Astrocyte (in vitro differentiated cells and primary cell): ENCODE results near the gene ZMPSTE24. TPM values are rescaled to one million over a fixed set of nuclear protein-coding genes. Genes with fewer than 3 reads are reported as not detected.

Source experiments
- DNase-seq: peaks from one replicate; pipeline ENCODE4 v3.0.0-alpha.2; 2010; ENCODE audit warnings: low read depth
- FAIRE-seq: peaks from 2 replicates; lab custom pipeline; 2011; peaks lifted over from hg19 to GRCh38; lab: Jason Lieb, UNC
- H2AFZ ChIP-seq: 2 replicates; pipeline ENCODE4 v1.6.0; 2012; ENCODE audit warnings: low read depth, low read length, inconsistent platforms
- H3K27ac ChIP-seq: 2 replicates; pipeline ENCODE4 v1.5.1; 2011; ENCODE audit warnings: low read depth, low read length, inconsistent platforms
- H3K27me3 ChIP-seq: 2 replicates; pipeline ENCODE4 v1.6.0; 2011; ENCODE audit warnings: low read length, inconsistent platforms; ENCODE audit not compliant: insufficient read depth
- H3K36me3 ChIP-seq: 2 replicates; pipeline ENCODE4 v1.5.1; 2011; ENCODE audit warnings: low read length, inconsistent platforms; ENCODE audit not compliant: insufficient read depth
- H3K4me1 ChIP-seq: 2 replicates; pipeline ENCODE4 v1.5.1; 2011; ENCODE audit warnings: low read length, inconsistent platforms; ENCODE audit not compliant: insufficient read depth
- H3K4me2 ChIP-seq: 2 replicates; pipeline ENCODE4 v1.6.0; 2012; ENCODE audit warnings: low read length, inconsistent platforms
- H3K4me3 ChIP-seq: 2 replicates; pipeline ENCODE4 v1.5.1; 2011; ENCODE audit warnings: low read depth, mild to moderate bottlenecking, low read length, inconsistent platforms; ENCODE audit not compliant: insufficient read depth
- H3K79me2 ChIP-seq: 2 replicates; pipeline ENCODE4 v1.6.0; 2012; ENCODE audit warnings: mild to moderate bottlenecking, low read length, inconsistent platforms; ENCODE audit not compliant: insufficient read depth
- H3K9ac ChIP-seq: 2 replicates; pipeline ENCODE4 v1.6.0; 2012; ENCODE audit warnings: mild to moderate bottlenecking, low read length, inconsistent platforms
- H3K9me3 ChIP-seq: 2 replicates; pipeline ENCODE4 v1.5.1; 2012; ENCODE audit warnings: low read depth, mild to moderate bottlenecking, low read length, inconsistent platforms; ENCODE audit not compliant: insufficient read depth
- H4K20me1 ChIP-seq: 2 replicates; pipeline ENCODE4 v1.6.0; 2012; ENCODE audit warnings: low read length, inconsistent platforms; ENCODE audit not compliant: insufficient read depth
- H3K27ac Mint-ChIP-seq: one replicate; pipeline ENCODE4 v1.8.0; 2021; ENCODE audit warnings: mild to moderate bottlenecking, mixed read lengths; ENCODE audit not compliant: unreplicated experiment
- H3K27me3 Mint-ChIP-seq: one replicate; pipeline ENCODE4 v1.8.0; 2021; ENCODE audit warnings: low read depth, mixed read lengths; ENCODE audit not compliant: unreplicated experiment
- H3K36me3 Mint-ChIP-seq: one replicate; pipeline ENCODE4 v1.8.0; 2021; ENCODE audit warnings: low read depth, mixed read lengths; ENCODE audit not compliant: unreplicated experiment
- H3K4me1 Mint-ChIP-seq: one replicate; pipeline ENCODE4 v1.8.0; 2021; ENCODE audit warnings: low read depth, mixed read lengths; ENCODE audit not compliant: unreplicated experiment
- H3K4me3 Mint-ChIP-seq: one replicate; pipeline ENCODE4 v1.8.0; 2021; ENCODE audit warnings: mild to moderate bottlenecking, moderate library complexity, mixed read lengths; ENCODE audit not compliant: unreplicated experiment
- H3K9me3 Mint-ChIP-seq: one replicate; pipeline ENCODE4 v1.8.0; 2021; ENCODE audit warnings: mild to moderate bottlenecking, mixed read lengths; ENCODE audit not compliant: unreplicated experiment
- EZH2 ChIP-seq: IDR thresholded peaks from 2 replicates; pipeline ENCODE4 v1.6.1; 2012; ENCODE audit warnings: mild to moderate bottlenecking, low read length, inconsistent platforms; ENCODE audit not compliant: insufficient read depth
- total RNA-seq: library from RNA; stranded (reverse); gene quantifications from 2 replicates; pipeline ENCODE4 v1.2.1, GENCODE V29; 2021
- TF ChIP-seq, protein P1 (sequence below): IDR thresholded peaks from 2 replicates; pipeline ENCODE4 v1.5.1; 2011; ENCODE audit warnings: low read depth, mild to moderate bottlenecking, inconsistent platforms, low read length, moderate library complexity; ENCODE audit not compliant: insufficient read depth

The ZMPSTE24 gene
- total RNA-seq, 1 donor from 2014 or later = 62.4 TPM

DNA sequence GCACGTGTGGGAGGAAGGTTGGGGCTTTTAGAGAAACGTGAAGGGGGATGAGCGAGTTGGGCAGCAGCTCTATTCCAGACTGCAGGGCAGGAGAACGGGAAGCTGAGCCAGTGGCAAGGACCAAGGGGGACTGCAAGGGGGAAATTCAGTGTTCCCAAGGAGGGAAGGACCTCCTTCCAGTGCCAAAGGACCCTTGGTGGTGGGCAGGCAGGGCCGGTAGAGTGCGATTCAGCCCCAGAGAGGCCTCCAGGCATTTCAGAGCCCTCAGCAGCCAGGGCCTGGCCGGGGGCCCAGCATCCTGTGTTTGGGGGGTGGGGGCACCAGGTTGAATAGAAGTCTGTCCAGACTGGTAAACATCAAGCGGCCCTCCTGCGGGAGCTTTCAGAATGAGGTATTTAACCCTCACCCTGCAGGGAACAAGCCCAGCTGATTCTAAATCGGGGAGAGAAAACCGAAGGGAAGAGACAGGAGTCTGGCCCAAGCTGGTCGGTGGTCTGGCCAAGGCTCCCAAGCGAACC is 56.7 kb downstream of the ZMPSTE24 start:
- H3K27ac ChIP-seq = peak overlapping the region; percentile 8
- H3K9me3 ChIP-seq = no peaks in the 10 kb centered on the region
- H2AFZ ChIP-seq = peak overlapping the region; percentile 85
- no peaks in the 10 kb centered on the region for H3K36me3 ChIP-seq
- peaks cover 17% of the 10 kb centered on the region for H3K4me1 Mint-ChIP-seq
- H3K27me3 ChIP-seq = peaks cover 25% of the 10 kb centered on the region
- H3K9me3 Mint-ChIP-seq = no peaks in the 10 kb centered on the region
- FAIRE-seq = no peak
- H4K20me1 ChIP-seq = no peaks in the 10 kb centered on the region
- H3K27ac Mint-ChIP-seq = peak overlapping the region; percentile 66
- TF ChIP-seq, protein P1, sequence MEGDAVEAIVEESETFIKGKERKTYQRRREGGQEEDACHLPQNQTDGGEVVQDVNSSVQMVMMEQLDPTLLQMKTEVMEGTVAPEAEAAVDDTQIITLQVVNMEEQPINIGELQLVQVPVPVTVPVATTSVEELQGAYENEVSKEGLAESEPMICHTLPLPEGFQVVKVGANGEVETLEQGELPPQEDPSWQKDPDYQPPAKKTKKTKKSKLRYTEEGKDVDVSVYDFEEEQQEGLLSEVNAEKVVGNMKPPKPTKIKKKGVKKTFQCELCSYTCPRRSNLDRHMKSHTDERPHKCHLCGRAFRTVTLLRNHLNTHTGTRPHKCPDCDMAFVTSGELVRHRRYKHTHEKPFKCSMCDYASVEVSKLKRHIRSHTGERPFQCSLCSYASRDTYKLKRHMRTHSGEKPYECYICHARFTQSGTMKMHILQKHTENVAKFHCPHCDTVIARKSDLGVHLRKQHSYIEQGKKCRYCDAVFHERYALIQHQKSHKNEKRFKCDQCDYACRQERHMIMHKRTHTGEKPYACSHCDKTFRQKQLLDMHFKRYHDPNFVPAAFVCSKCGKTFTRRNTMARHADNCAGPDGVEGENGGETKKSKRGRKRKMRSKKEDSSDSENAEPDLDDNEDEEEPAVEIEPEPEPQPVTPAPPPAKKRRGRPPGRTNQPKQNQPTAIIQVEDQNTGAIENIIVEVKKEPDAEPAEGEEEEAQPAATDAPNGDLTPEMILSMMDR = no peak
- TF ChIP-seq EZH2 = no peak
- peaks cover 36% of the 10 kb centered on the region for H3K27me3 Mint-ChIP-seq
- H3K4me1 ChIP-seq = peaks cover 22% of the 10 kb centered on the region
- H3K4me3 Mint-ChIP-seq = peak overlapping the region; percentile 79
- H3K4me2 ChIP-seq = peak overlapping the region; percentile 74
- peaks cover 6% of the 10 kb centered on the region for H3K36me3 Mint-ChIP-seq
- H3K9ac ChIP-seq = peak overlapping the region; percentile 40
- no peaks in the 10 kb centered on the region for H3K79me2 ChIP-seq
- peak overlapping the region; percentile 4 for H3K4me3 ChIP-seq
- DNase-seq = peak; percentile 15

DNA sequence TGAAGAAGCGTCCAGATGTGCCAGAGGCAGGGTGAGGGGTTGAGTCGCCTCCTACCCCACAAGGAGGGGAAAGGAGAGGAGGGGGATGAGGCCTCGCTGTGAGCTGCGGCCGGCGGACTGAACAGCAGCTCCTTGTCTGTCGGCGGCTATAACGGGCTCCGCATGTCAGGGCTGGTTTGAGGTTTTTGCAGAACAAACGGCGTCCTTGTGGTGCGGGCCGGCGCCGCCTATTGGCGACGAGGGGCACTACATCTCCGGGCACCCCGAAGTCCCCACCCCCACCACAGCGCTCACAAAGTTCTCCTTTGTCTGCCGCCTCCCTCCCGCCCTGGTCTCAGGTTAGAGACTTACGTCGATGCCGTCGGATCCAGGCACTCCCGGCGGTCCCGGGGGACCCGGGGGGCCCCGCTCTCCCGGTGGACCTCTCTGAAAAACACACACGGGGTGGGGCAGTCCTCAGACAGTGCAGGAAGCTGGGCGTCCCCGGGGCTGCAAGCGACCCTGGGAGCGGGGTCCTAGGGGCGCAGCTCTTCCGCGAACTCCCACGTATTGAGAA is 57.3 kb downstream of the ZMPSTE24 start:
- Histone ChIP-seq H3K9ac (peak overlapping the region; percentile 43), H4K20me1 (no peaks in the 10 kb centered on the region), H3K36me3 (no peaks in the 10 kb centered on the region), H3K4me2 (peak overlapping the region; percentile 74), H3K4me3 (peak overlapping the region; percentile 49), H3K27ac (peak overlapping the region; percentile 8), H3K9me3 (no peaks in the 10 kb centered on the region), H3K27me3 (peaks cover 25% of the 10 kb centered on the region), H2AFZ (peak overlapping the region; percentile 85), H3K4me1 (peaks cover 22% of the 10 kb centered on the region), H3K79me2 (no peaks in the 10 kb centered on the region)
- Mint-ChIP-seq H3K36me3 (peaks cover 6% of the 10 kb centered on the region), H3K27me3 (peaks cover 36% of the 10 kb centered on the region), H3K4me1 (peaks cover 17% of the 10 kb centered on the region), H3K9me3 (no peaks in the 10 kb centered on the region), H3K4me3 (peak overlapping the region; percentile 45), H3K27ac (peak overlapping the region; percentile 34)
- FAIRE-seq (no peak), DNase-seq (peak; percentile 71)
- no peak for TF ChIP-seq EZH2
- TF ChIP-seq, protein P1 = peak; percentile 67
